HAP-1 (cell line): ENCODE results near the gene RECQL5.
"Not testable (repeated sequence)": the region's sequence is repeated elsewhere in the genome, so short reads cannot be mapped to it uniquely, and the experiment has no call there.

Source experiments
- DNase-seq, 2 experiments: peaks; one replicate each; pipeline ENCODE4 v3.0.0-alpha.2; 2016 to 2020; ENCODE audit warnings: low spot score in 2 of 2
- H3K27me3 ChIP-seq: fragments of 250-450 bp; sonication (Bioruptor Pico); 2 replicates; pipeline ENCODE4 v1.5.1; 2020; ENCODE audit warnings: low read depth, mild to moderate bottlenecking, moderate library complexity
- H3K36me3 ChIP-seq: fragments of 250-450 bp; sonication (Bioruptor Pico); replicated peaks from 2 replicates; pipeline ENCODE4 v1.5.1; 2020; ENCODE audit warnings: mild to moderate bottlenecking
- H3K4me1 ChIP-seq: fragments of 250-450 bp; sonication (Bioruptor Pico); 2 replicates; pipeline ENCODE4 v1.5.1; 2020; ENCODE audit warnings: mild to moderate bottlenecking
- H3K4me3 ChIP-seq: fragments of 250-450 bp; sonication (Bioruptor Pico); 2 replicates; pipeline ENCODE4 v1.5.1; 2020; ENCODE audit warnings: mild to moderate bottlenecking, moderate library complexity
- H3K9me3 ChIP-seq: fragments of 250-450 bp; sonication (Bioruptor Pico); 2 replicates; pipeline ENCODE4 v1.5.1; 2020; ENCODE audit warnings: mild to moderate bottlenecking, moderate library complexity
- in situ Hi-C: fragments of 300-500 bp; cut with MboI; formaldehyde crosslinking; loops from 3 replicates; pipeline ENCODE4 v1.14.3; 2020; ENCODE audit warnings: low sequenced_read_pairs, inconsistent platforms, mixed read lengths

RECQL5 gene

DNA sequence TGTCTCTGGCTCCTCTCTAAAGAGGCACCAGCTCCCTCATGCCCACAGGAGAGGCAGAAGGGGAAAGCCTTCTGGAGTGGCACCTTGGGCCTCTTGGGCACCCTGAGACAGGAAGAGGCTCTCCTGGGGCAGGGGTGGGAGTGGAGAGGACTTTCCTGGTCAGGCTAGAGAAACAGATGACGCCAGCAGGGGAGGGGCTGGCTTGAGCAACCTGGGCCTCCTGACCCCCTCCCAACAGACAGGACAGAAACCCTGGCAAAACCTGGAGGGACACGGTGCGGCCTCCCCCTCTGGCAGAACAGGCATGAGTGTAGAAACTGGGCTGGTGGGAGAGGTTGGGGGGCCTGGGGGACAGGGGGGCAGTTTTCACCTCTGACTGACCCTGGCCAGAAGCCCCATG is 27.6 kb downstream of the RECQL5 start:
- Histone ChIP-seq H3K4me1 (peaks cover 13% of the 10 kb centered on the region), H3K36me3 (no peaks in the 10 kb centered on the region), H3K9me3 (no peaks in the 10 kb centered on the region), H3K27me3 (no peaks in the 10 kb centered on the region), H3K4me3 (no peak overlapping the region)
- in situ Hi-C loops, result no loop called here
- DNase-seq, result no peak

DNA sequence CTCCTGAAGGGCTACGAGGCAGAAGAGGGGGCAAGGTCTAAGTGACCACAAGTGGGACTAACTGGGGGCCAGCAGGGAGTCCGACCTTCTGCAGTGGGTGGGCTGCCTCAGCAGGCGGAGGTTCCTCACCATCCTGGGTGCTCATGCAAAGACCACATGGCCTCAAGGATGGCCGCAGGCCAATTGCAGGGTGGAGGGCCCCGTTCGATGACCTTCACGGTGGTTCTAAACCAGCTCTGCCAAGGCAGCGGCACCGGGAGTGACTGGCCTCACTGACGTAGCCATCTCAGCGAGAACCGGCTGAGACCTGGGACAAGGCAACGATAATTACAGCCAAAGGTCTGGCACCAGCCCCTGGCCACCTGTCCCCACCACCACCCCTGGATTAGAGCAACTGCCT is 28.1 kb downstream of the RECQL5 start:
- Histone ChIP-seq H3K4me3 (no peak overlapping the region), H3K36me3 (no peaks in the 10 kb centered on the region), H3K9me3 (no peaks in the 10 kb centered on the region), H3K4me1 (peaks cover 17% of the 10 kb centered on the region), H3K27me3 (no peaks in the 10 kb centered on the region)
- in situ Hi-C loops, result no loop called here
- no peak for DNase-seq

DNA sequence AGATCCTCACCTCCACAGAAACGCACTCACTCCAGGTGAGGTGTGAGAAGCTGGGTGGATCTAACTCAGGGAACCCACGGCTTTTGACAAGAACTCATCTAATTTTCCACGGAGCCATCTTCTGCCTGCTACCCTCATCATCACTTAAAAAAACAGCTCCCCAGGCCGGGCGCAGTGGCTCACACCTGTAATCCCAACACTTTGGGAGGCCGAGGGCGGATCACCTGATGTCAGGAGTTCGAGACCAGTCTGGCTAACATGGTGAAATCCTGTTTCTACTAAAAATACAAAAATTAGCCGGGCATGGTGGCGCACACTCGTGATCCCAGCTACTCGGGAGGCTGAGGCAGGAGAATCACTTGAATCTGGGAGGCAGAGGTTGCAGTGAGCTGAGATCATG is 28.9 kb downstream of the RECQL5 start:
- in situ Hi-C loops, H3K27me3 ChIP-seq, H3K36me3 ChIP-seq, H3K4me3 ChIP-seq, DNase-seq, H3K9me3 ChIP-seq: not testable (repeated sequence)
- peaks cover 19% of the 10 kb centered on the region for H3K4me1 ChIP-seq

DNA sequence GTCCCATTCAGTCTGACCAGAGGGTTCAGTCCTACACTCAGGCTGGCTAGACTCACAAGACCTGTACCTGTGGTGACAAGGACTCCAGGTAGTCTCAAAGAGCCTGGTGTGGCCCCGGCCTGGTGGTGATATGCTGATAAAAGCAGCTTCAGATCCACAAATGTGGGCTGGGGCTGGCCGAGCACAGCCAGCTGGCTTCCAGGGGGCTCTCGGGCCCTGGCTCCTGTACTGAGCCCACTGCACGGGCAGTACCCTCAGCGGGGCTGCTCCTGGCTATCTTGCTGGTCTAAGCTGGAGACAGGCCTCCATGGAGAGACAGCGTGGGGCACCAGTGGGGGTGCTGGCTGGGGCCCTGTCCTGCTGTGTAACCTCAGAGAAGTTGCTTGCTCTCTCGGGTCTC is 29.4 kb downstream of the RECQL5 start:
- Histone ChIP-seq H3K4me1 (peaks cover 15% of the 10 kb centered on the region), H3K27me3 (no peaks in the 10 kb centered on the region), H3K9me3 (no peaks in the 10 kb centered on the region), H3K4me3 (no peak overlapping the region), H3K36me3 (peaks cover 3% of the 10 kb centered on the region; the same call in 1 of the 2 replicates)
- in situ Hi-C loops, result no loop called here
- no peak for DNase-seq

DNA sequence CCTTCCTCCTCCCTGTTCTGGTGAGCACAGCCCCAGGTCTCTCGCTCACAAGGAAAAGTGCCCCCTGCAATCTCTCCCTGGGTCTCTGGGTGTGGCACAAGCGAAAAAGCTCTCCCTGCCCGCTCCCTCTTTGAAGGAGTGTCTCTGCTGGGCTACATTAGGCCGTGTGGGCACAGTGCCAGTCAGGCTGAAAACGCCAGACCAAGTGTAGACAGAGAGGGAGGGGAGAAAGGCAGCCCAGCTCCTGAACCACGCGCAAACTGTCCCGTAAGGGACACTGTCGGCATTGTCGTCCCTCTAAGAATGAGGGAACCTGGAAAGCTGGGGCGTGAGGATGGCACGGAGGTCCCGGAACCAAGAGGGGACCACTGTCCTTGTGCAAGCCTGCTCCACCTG is 29.8 kb downstream of the RECQL5 start:
- Histone ChIP-seq H3K9me3 (no peaks in the 10 kb centered on the region), H3K4me1 (peaks cover 15% of the 10 kb centered on the region), H3K27me3 (no peaks in the 10 kb centered on the region), H3K4me3 (no peak overlapping the region), H3K36me3 (peaks cover 3% of the 10 kb centered on the region; the same call in 1 of the 2 replicates)
- no peak for DNase-seq
- in situ Hi-C loops, result no loop called here

DNA sequence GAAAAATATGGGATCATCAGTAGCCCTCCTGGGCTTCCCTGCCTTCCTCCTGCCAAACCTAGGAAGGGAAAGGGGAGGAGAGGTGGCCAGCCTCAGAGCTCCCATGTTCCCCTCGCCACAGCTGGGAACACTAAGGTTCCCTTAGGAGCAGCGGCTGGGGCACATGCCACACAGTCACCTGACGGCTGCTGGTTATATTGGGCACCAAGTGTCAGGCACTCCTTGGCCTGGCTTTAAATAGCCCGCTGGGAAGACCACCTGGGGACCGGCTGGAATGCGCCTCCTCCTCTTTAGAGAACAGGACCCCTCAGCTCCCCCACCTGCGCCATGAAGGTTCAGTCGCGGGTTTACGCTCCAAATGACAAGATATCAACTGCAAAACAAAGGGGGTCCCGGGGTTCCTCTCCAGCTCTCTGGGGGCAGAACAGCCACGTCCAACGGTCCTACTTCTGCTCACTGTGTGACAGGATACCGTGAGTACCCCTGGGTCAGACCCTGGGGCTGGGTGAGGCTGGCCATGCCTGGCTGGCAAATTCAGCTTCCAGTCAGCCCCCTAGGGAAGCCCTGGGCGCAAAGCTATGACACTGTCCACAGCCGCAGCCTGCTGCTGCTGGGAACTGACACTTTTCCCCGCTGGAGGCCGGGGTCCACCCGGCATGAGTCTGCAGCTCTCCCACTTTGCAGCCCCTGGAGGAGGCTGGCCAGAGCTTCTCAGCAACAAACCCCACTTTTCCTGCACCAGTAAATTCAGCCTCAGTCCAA is 30.4 kb downstream of the RECQL5 start:
- in situ Hi-C loops, result no loop called here
- no peaks in the 10 kb centered on the region for H3K27me3 ChIP-seq
- H3K9me3 ChIP-seq, result no peaks in the 10 kb centered on the region
- H3K4me1 ChIP-seq, result peaks cover 15% of the 10 kb centered on the region
- no peak for DNase-seq
- no peak overlapping the region for H3K4me3 ChIP-seq
- peaks cover 3% of the 10 kb centered on the region; the same call in 1 of the 2 replicates for H3K36me3 ChIP-seq

DNA sequence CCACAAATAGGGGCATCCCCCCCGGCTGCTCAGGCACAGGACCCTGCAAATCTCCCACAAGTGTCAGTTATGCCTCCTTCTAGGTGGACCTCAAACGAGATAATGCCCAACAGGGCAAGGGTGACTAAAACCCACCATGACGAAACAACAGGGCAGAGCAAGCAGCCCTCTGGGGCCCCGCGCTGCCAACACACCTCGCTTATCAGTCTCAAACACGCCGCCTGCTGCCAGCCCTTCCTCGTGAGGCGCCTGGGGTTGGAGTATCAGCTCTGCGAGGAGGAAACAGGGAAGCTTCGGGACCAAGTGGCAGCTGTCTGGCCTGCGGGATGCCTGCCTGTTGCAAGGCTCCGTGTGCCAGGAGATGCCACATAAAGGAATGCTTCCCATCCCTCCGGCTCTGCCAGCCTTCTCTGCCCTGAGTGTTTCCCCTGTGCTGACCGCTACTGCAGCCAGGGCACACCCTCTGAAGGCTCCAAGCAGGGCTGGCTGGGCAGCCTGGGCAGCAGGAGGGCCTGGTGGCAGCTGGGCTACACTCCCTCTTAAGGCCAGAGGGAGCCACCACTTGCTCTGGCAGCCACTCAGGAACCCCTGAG is 31.2 kb downstream of the RECQL5 start:
- H3K9me3 ChIP-seq, result no peaks in the 10 kb centered on the region
- no peaks in the 10 kb centered on the region for H3K27me3 ChIP-seq
- H3K36me3 ChIP-seq, result peaks cover 3% of the 10 kb centered on the region; the same call in 1 of the 2 replicates
- peaks cover 15% of the 10 kb centered on the region for H3K4me1 ChIP-seq
- DNase-seq, result no peak
- no peak overlapping the region for H3K4me3 ChIP-seq
- in situ Hi-C loops, result no loop called here

DNA sequence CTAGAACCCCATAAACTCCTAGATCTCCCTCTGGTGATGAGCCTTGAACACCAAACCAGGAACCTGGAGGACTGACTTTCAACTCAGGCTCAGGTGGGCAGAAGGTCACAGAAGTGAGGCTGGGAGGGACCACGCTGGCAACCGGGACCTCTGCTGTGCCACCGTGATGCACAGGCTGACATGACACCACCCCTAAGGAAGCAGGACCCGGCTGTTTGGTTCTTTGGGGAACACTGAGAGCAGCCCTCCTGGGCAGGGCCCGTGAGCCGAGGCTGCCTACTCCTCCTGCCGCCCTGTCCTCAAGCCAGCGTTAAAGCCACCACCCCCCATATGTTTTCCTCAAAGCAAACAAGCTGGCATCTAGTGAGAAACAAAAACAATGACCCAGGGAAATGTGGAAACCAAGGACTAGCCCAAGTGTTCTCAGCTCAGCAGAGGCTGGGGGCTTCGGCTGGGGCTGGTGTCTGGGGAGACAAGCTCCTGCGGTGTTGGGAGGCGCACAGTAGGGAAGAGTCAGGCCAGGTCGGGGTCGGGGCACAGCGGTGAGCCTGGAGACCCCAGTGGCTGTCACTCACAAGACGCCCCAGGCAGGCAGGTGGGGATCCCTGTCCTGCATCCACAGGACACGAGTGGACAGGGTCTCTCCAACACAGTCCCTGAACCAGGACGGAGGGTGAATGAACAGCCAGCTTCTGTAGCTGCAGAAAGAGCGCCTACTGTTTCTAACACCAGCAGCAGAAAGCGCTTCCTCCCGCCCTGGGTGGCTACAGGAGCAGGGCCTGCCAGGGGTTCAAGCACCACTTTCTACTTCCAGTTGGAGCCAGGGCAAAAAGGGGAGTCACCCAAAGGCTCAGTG is 32.0 kb downstream of the RECQL5 start:
- Histone ChIP-seq H3K36me3 (peaks cover 3% of the 10 kb centered on the region; the same call in 1 of the 2 replicates), H3K9me3 (no peaks in the 10 kb centered on the region), H3K4me3 (no peak overlapping the region), H3K4me1 (peaks cover 15% of the 10 kb centered on the region), H3K27me3 (no peaks in the 10 kb centered on the region)
- in situ Hi-C loops, result no loop called here
- no peak for DNase-seq

DNA sequence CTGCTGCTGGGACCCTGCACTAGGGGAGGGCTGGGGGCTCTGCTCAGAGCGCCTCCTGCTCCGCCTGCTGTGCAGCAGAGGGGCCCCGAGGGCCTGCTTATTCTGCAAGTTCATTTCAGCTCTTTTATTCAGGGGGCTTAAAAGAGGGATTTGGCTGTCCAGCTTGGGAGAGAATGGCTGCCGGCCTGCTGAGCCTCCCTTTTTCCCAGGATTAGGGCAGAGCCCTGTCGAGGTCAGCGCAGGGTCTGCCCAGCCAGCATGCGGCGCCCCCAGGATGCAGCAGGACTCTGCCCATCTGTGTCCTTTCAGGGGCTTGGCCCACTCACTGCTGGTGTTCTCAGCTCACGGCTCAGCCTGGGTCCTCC is 32.6 kb downstream of the RECQL5 start:
- DNase-seq, result no peak
- H3K36me3 ChIP-seq, result peaks cover 3% of the 10 kb centered on the region; the same call in 1 of the 2 replicates
- H3K27me3 ChIP-seq, result no peaks in the 10 kb centered on the region
- H3K4me3 ChIP-seq, result no peak overlapping the region; the same call in 1 of the 2 replicates
- H3K9me3 ChIP-seq, result no peaks in the 10 kb centered on the region
- peaks cover 15% of the 10 kb centered on the region for H3K4me1 ChIP-seq
- in situ Hi-C loops, result no loop called here

DNA sequence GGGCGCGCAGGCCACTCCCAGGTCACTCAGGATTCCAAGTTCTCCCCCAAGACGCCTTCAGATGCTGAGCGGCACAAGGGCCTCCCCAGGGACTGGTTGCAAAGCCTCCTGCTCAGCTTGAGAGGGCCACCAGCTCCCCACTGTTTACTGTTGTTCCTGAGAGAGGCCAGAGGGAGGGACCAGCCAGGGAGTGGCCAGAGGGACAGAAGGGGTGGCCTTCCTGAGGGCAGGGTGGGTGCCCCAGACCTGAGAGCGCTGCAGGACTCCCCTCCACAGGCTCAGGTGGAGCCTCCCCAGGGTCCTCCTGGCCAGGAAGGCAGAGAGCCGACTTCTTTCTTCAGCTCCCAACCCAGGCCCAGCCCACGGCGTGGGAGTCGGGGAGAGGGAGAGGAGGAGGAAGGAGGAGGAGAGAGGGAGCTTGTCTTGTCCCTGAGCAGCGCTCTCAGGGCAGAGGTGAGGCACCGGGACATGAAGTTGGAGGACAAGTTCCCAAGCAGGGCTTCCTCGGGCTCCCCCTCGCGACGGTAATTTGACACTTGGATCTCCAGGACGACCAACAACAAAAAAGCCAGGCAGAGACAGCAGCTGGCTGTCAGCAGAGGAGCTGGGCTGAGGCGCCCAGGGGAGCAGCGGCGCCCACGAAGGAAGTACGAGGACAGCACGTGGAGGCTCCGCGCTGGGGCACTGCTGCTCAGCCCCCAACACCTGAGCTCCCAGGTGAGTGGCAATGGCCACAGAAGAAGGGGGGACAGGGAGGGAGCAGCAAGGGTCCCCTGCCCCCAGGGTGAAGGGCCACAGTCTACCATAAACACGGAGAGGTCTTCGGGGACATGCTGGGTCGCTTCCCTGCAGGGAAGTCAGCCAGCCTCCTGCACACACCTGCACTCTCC is 33.2 kb downstream of the RECQL5 start:
- Histone ChIP-seq H3K36me3 (peaks cover 3% of the 10 kb centered on the region), H3K27me3 (no peaks in the 10 kb centered on the region), H3K9me3 (no peaks in the 10 kb centered on the region), H3K4me3 (no peak overlapping the region; the same call in 1 of the 2 replicates), H3K4me1 (peaks cover 15% of the 10 kb centered on the region)
- in situ Hi-C loops, result no loop called here
- peak; percentile 90 to 95 for DNase-seq

DNA sequence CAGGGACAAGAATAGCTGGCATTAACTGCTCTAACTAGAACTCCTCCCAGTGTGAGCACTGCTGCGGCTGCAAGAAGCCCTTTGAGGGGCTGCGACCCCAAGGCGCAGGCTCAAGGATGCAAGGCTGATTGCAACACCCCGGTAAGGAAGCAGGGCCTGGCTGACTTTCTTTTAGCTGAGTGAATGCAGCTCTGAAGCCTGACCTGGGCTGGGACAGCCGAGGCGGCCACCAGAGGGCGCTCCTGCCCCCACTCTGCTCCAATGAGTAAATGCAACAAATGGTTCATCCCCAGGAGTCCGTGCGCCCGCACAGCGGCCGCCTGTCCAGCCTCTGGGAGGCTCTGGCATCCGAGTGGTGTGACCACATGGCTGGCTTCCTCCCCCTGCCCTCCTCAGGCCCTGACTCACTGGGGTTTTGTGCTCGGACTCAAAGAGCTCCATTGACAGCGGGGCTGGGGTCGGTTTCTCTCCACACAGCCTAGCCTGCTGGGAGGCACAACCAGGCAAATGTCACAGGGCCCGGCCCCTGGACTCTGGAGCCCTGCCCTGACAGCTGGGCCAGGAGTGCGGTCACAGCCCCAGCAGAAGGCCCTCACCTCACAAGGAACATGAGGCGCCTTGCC is 34.0 kb downstream of the RECQL5 start, which contains the start of gene SMIM5:
Gene SMIM5, plus strand, starts transcription at position 572 of the 623 bp plus-strand sequence. CDS start 6,768 bp downstream, outside the sequence.
- no peak within 1 kb of the TSS; the same call in 1 of the 2 replicates for H3K4me3 ChIP-seq
- in situ Hi-C loops, result no loop called here
- H3K27me3 ChIP-seq, result no peaks in the 10 kb centered on the region
- H3K36me3 ChIP-seq, result peaks cover 3% of the 10 kb centered on the region
- peaks cover 15% of the 10 kb centered on the region for H3K4me1 ChIP-seq
- DNase-seq, result peak; percentile 70 to 92
- no peaks in the 10 kb centered on the region for H3K9me3 ChIP-seq

DNA sequence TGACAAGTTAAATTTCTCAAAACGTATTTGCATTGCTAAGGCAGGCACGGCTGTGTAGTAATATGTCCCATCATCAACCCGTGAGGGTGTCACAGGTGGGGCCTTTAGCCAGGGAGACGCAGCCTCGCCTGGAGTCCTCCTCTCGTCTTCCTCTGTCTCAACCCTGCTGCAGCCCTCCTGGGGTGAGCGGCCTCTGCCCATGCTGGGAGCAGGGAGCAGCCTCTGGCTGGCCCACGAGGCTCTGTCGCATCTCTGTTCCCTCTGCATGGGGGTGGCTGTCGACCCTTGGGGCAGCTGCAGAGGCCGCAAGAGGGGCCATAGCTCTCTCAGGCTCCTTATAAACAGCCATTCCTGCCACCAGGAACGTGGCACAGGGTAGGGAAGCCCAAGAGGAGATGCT is 34.5 kb downstream of the RECQL5 start:
- Histone ChIP-seq H3K9me3 (no peaks in the 10 kb centered on the region), H3K36me3 (peaks cover 3% of the 10 kb centered on the region), H3K27me3 (no peaks in the 10 kb centered on the region), H3K4me3 (no peak overlapping the region), H3K4me1 (peaks cover 15% of the 10 kb centered on the region)
- DNase-seq, result no peak
- in situ Hi-C loops, result no loop called here

DNA sequence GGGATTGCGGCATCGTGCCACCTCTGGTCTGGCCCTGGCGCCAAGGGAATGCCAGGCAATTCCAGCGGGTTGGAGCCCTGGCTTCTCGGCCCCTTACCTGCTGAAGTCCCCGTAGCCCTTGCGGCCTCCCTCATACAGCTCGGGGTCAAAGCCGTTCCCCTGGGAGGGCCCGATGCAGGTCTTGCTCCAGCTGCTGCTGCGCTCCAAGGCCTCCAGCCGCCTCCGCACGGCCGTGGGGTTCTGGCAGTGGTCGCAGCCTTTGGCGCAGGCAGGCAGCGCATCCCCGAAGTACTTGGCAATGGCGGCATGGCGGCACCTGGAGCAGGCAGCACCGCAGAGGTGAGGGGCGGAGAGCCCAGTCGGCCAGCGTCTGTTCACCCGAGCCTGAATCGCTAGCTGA is 35.6 kb downstream of the RECQL5 start:
- peaks cover 3% of the 10 kb centered on the region for H3K36me3 ChIP-seq
- in situ Hi-C loops, result no loop called here
- no peak for DNase-seq
- H3K27me3 ChIP-seq, result no peaks in the 10 kb centered on the region
- peaks cover 15% of the 10 kb centered on the region for H3K4me1 ChIP-seq
- H3K9me3 ChIP-seq, result no peaks in the 10 kb centered on the region
- H3K4me3 ChIP-seq, result no peak overlapping the region
